HepG2 (cell line): ENCODE data around the gene RABGAP1.

Experiments used
- CENPX ChIP-seq: sonication (generic); formaldehyde crosslinking; IDR thresholded peaks from 2 replicates; pipeline ENCODE4 v1.9.0; 2021; ENCODE audit warnings: mild to moderate bottlenecking, missing genetic modification reagents, moderate library complexity
- E2F5 ChIP-seq: sonication (generic); formaldehyde crosslinking; conservative IDR thresholded peaks from 2 replicates; pipeline ENCODE4 v1.4.0; 2020; ENCODE audit warnings: missing genetic modification reagents
- ESRRA ChIP-seq: sonication (generic); formaldehyde crosslinking; IDR thresholded peaks from 2 replicates; pipeline ENCODE4 v1.5.1; 2020; ENCODE audit warnings: mild to moderate bottlenecking, low read depth, missing genetic modification reagents
- EZH2 ChIP-seq: conservative IDR thresholded peaks from 2 replicates; pipeline ENCODE4 v1.6.1; 2012; ENCODE audit warnings: mild to moderate bottlenecking, low read depth, low read length, moderate library complexity
- FOSL2 ChIP-seq: sonication (generic); formaldehyde crosslinking; IDR thresholded peaks from 2 replicates; pipeline ENCODE4 v1.4.0; 2020; ENCODE audit warnings: missing genetic modification reagents
- GRHL1 ChIP-seq: sonication (generic); formaldehyde crosslinking; conservative IDR thresholded peaks from 2 replicates; pipeline ENCODE4 v1.8.0; 2022; ENCODE audit warnings: missing genetic modification reagents
- JUNB ChIP-seq: sonication (generic); formaldehyde crosslinking; IDR thresholded peaks from 2 replicates; pipeline ENCODE4 v1.8.0; 2022; ENCODE audit warnings: missing genetic modification reagents, mild to moderate bottlenecking, borderline replicate concordance
- NCOR1 ChIP-seq: fragments of 200-600 bp; sonication (generic); IDR thresholded peaks from 2 replicates; pipeline ENCODE4 v1.7.0; 2017; ENCODE audit warnings: antibody characterized with exemption, low read length, borderline replicate concordance
- POLR2AphosphoS5 ChIP-seq: IDR thresholded peaks from 2 replicates; pipeline ENCODE4 v1.6.1; 2012; ENCODE audit warnings: low read depth, low read length
- RNF219 ChIP-seq: sonication (generic); formaldehyde crosslinking; IDR thresholded peaks from 2 replicates; pipeline ENCODE4 v1.5.0; 2020; ENCODE audit warnings: mild to moderate bottlenecking, missing genetic modification reagents
- SUZ12 ChIP-seq: fragments of 150-350 bp; IDR thresholded peaks from 2 replicates; pipeline ENCODE4 v1.6.1; 2014; ENCODE audit warnings: low read depth, low read length
- ZKSCAN5 ChIP-seq: sonication (generic); formaldehyde crosslinking; IDR thresholded peaks from 2 replicates; pipeline ENCODE4 v1.5.1; 2020; ENCODE audit warnings: mild to moderate bottlenecking, missing genetic modification reagents
- ZNF558 ChIP-seq: sonication (generic); formaldehyde crosslinking; IDR thresholded peaks from 2 replicates; pipeline ENCODE4 v1.9.0; 2022; ENCODE audit warnings: mild to moderate bottlenecking, missing genetic modification reagents, borderline replicate concordance

DNA sequence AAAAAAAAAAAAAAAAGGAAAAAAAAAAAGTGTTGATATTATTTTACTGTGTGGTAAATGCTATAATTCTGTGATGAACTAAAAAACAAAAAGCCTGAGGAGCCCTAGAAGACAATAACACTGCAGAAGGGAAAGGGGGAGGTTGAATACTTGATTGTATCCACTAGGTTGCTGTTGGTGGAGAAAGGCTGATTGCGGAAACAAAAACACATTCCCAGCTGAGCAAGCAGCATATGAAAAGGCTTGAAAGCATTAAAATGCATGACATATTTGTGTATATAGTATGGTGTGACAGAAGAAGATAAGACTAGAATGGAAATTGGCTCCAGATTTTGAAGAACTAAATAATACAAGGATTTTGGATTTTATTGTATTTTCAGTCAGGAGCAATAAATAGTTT lies 8.9 kb downstream of the RABGAP1 start:
- TF ChIP-seq FOSL2 (CRISPR knock-in tag), result no peak
- no peak for TF ChIP-seq SUZ12
- TF ChIP-seq ZKSCAN5, result no peak
- TF ChIP-seq NCOR1, result no peak
- TF ChIP-seq CENPX (CRISPR knock-in tag), result no peak
- no peak for TF ChIP-seq JUNB (CRISPR knock-in tag)
- no peak for TF ChIP-seq POLR2AphosphoS5
- no peak for TF ChIP-seq RNF219 (CRISPR knock-in tag)
- no peak for TF ChIP-seq ESRRA (CRISPR knock-in tag)
- TF ChIP-seq GRHL1 (CRISPR knock-in tag), result no peak
- TF ChIP-seq ZNF558 (CRISPR knock-in tag), result no peak
- no peak for TF ChIP-seq E2F5 (CRISPR knock-in tag)
- no peak for TF ChIP-seq EZH2
